Pericardium fibroblast (primary cell): ENCODE results near the gene ILK. TPM values are rescaled to one million over a fixed set of nuclear protein-coding genes. Genes with fewer than 3 reads are reported as not detected.

Experiments
- total RNA-seq: library from RNA; depleted of rRNA; stranded (reverse); fragments of >200 nt; gene quantifications from 2 replicates; pipeline ENCODE4 v1.2.3, GENCODE V29; 2015

Gene ILK
- 101 and 178 TPM in 2 replicates for total RNA-seq

DNA sequence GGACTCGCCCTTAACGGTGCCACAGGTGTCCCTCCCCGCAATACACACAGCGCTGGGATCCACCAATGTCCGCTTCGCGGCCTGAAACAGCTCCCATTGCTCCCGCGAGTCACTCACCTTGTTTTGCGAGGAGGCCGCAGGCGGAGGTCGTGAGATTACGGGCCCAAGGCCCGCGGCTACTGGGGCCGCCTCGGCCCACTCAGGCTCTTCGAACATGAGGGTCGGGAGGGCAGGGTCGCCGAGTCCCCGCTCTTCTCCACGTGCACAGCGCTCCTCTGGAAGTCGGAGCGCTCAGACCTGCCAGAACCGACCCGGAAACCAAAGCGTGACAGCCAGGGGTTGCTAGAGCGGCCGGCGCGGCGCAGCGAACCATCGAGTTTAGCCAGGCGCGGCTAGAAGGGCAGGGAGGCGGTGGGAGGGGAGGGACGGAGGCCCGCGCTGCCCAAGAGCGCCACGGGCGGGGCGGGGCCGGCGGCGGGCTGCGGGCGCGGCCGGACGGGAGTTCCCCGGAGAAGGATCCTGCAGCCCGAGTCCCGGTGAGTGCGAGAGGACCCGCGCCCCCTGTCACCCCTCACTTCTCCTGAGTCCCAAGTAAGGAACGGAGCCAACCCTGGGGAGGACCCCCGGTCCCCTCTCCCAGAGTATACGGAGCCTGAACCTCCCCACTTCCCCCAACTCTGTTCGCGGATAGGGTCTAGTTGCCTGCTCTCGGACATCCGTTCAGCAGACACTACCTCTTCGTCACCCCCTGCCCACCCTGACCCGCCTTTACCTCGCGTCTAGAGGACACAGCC is at the start of gene ILK, which contains the start of gene RRP8:
Gene ILK, plus strand, starts transcription at position 488 of the 794 bp plus-strand sequence. CDS start 498 bp downstream, outside the sequence.
Gene RRP8, minus strand, starts transcription at position 330 of the 794 bp plus-strand sequence. Its CDS starts 114 bp downstream, at position 216.

GRCh38 chr11:6612213-6613041 is 8.9 kb downstream of the ILK start, which contains the start of gene TAF10:
TAF10 (minus strand) TSS chr11:6612216; CDS start chr11:6612189, 27 bp downstream.

GRCh38 chr11:6619004-6619745 is 15.6 kb downstream of the ILK start, which contains the start of gene TPP1:
TPP1 (minus strand) TSS chr11:6619422; CDS start chr11:6619400, 22 bp downstream.

GRCh38 chr11:6655790-6656583 is 52.4 kb downstream of the ILK start, which contains the start of gene DCHS1:
DCHS1 (minus strand) TSS chr11:6655809; CDS start chr11:6641613, 14,196 bp downstream.

Other genes with a start within 250 kb of the ILK start
- 43.7 and 67.0 TPM in 2 replicates for gene SMPD1, start 213.3 kb upstream of the ILK start, total RNA-seq
- gene APBB1, start 184.7 kb upstream of the ILK start, total RNA-seq, result 34.5 and 36.4 TPM in 2 replicates
- gene HPX, start 162.8 kb upstream of the ILK start, total RNA-seq, result not detected in 2 replicates
- 11.8 and 16.0 TPM in 2 replicates for gene TRIM3, start 129.8 kb upstream of the ILK start, total RNA-seq
- 35.7 and 56.1 TPM in 2 replicates for gene ARFIP2, start 122.4 kb upstream of the ILK start, total RNA-seq
- 26.4 and 33.3 TPM in 2 replicates for gene TIMM10B, start 122.3 kb upstream of the ILK start, total RNA-seq
- 1.4 and 3.0 TPM in 2 replicates for gene DNHD1, start 106.5 kb upstream of the ILK start, total RNA-seq
- gene RRP8, start 158 bp upstream of the ILK start, total RNA-seq, result 3.3 and 7.6 TPM in 2 replicates
- gene TAF10, start 8.4 kb downstream of the ILK start, total RNA-seq, result 113 and 151 TPM in 2 replicates
- 40.1 and 46.0 TPM in 2 replicates for gene TPP1, start 15.6 kb downstream of the ILK start, total RNA-seq
- gene DCHS1, start 52.0 kb downstream of the ILK start, total RNA-seq, result 2.3 TPM in 2 replicates
- 25.2 and 44.6 TPM in 2 replicates for gene MRPL17, start 79.6 kb downstream of the ILK start, total RNA-seq
- not detected in 2 replicates for gene OR2AG2, start 168.2 kb downstream of the ILK start, total RNA-seq
- not detected in 2 replicates for gene OR2AG1, start 179.2 kb downstream of the ILK start, total RNA-seq
- gene OR6A2, start 195.9 kb downstream of the ILK start, total RNA-seq, result not detected in 2 replicates
- gene OR10A5, start 241.9 kb downstream of the ILK start, total RNA-seq, result not detected in 2 replicates